ENCODE measurements around the gene SLC25A25. TPM values are rescaled to one million over a fixed set of nuclear protein-coding genes. Genes with fewer than 3 reads are reported as not detected.

Gene SLC25A25
- total RNA-seq, 1 experiment from 2014 or later: 15.5 TPM

DNA sequence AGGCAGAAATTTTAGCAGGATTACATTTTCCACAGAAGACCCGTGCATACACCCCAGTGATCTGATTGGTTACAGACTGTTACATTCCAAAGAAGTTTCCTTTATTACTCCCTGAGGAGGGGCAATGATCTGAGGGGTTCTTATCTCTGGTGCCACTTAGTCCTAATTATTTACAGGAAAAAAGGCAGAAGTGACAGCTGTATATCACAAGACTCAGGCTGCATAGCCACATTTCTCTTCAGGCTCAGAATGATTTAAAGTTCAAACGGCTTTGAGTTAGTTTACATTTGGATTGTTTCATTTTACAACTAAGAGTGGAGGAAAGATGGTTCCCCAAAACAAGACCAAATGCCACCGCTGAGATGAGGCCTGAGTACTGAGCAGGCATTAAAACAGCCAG lies 18.2 kb upstream of the SLC25A25 start:
- no peak for DNase-seq (ENCODE audit: extremely low read depth, low read depth)

- no peak for DNase-seq (ENCODE audit: extremely low read depth, low read depth)
Observed at GRCh38 chr9:128051932-128052709, 15.9 kb upstream of the SLC25A25 start.

GRCh38 chr9:128053560-128053959 lies 14.5 kb upstream of the SLC25A25 start:
- DNase-seq (ENCODE audit: extremely low read depth, low read depth): no peak

- no peak for DNase-seq (ENCODE audit: extremely low read depth, low read depth)
Observed at GRCh38 chr9:128054087-128054486, 13.9 kb upstream of the SLC25A25 start.

GRCh38 chr9:128055344-128056040 lies 12.5 kb upstream of the SLC25A25 start:
- DNase-seq (ENCODE audit: extremely low read depth, low read depth): no peak

- DNase-seq (ENCODE audit: extremely low read depth, low read depth): no peak
Observed at GRCh38 chr9:128056086-128056485, 11.9 kb upstream of the SLC25A25 start.

DNA sequence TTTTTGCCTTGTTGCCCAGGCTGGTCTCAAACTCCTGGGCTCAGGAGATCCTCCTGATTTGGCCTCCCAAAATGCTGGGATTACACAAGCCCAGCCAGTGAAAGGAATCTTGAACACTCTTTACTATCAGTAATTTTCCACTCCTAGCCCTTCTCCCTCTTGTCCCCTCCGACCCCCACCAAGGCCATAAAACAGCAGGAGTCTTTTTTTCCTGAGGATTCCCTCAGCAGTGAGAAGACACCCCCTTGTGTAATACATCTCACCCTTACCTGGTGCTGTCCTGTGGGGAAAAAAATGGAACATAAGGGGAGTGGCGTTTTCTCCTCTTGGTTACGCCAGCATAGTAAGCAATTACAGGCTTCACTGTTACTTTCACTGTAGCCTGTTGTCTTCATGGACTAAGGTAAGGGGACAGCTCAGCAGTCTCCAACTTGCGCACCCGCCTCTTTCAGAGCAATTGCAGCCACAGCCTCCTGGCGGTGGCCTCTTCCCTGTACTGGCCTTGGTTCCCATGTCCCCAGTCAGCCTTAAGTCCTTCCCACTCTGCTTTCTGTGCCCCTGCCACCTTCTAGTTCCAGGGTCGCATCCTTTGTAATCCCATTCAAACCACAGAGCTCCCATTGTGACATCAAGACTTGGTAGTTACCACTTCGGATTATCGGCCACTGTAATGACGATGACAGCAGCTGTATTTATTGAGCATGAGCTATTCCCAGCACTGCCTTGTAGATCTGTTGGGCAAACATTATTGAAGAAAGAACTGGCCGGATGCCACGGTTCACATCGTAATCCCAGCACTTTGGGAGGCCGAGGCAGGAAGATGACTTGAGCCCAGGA lies 10.9 kb upstream of the SLC25A25 start:
- DNase-seq (ENCODE audit: extremely low read depth, low read depth): no peak

- no peak for DNase-seq (ENCODE audit: extremely low read depth, low read depth)
Observed at GRCh38 chr9:128057724-128058409, 10.2 kb upstream of the SLC25A25 start.

- no peak for DNase-seq (ENCODE audit: extremely low read depth, low read depth)
Observed at GRCh38 chr9:128059365-128059983, 8.6 kb upstream of the SLC25A25 start.

DNA sequence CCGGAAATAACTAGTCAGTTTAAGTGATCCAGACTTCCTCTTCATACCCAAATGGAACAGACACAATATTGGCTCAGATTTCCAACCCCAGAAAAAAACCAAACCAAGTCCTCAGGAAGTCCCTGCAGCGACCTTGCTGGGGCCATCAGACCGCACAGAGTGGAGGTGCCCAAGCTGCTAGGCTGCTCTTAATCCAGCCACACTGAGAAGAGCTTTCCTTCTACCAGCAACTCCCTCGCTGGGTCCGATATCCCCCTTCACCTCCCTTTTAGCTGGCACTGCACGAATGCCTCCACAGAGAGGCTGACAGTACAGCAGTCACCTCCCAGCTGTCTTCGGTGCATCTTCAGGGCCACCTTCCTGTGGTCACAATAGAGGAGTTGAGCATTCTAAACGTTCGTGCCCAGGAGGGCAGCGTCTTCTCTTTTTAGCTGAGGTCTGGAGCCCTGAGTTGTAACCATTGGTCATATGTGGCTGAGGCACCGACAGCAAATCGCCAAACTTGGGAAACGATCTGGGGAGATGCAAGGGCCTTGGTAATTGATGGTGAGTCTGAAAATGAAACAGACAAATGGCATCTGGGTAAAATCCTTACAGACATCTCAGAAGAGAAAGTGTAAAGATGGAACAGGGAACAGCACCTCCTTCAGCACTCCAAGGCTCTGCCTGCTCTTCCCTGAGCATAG lies 6.6 kb upstream of the SLC25A25 start:
- no peak for DNase-seq (ENCODE audit: extremely low read depth, low read depth)

DNA sequence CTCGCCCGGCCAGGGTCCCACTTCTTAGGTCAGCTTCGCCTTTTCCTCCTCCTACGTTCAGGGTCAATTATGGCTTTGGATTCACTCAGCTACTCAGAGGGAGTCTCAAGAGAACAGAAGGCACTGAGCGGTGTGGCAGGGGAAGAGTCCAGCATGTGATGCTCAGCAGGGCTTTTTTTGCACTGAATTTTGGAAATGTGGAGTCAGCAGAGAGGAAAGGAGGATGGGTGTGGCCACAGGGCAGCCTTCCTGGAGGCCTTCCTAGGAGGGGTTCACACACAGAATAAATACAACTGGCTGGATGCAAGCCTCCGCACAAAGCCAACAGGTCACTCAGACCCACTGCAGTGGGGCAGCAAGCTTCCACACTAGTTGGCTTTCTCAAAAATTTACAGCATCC lies 5.8 kb upstream of the SLC25A25 start:
- no peak for DNase-seq (ENCODE audit: extremely low read depth, low read depth)

DNA sequence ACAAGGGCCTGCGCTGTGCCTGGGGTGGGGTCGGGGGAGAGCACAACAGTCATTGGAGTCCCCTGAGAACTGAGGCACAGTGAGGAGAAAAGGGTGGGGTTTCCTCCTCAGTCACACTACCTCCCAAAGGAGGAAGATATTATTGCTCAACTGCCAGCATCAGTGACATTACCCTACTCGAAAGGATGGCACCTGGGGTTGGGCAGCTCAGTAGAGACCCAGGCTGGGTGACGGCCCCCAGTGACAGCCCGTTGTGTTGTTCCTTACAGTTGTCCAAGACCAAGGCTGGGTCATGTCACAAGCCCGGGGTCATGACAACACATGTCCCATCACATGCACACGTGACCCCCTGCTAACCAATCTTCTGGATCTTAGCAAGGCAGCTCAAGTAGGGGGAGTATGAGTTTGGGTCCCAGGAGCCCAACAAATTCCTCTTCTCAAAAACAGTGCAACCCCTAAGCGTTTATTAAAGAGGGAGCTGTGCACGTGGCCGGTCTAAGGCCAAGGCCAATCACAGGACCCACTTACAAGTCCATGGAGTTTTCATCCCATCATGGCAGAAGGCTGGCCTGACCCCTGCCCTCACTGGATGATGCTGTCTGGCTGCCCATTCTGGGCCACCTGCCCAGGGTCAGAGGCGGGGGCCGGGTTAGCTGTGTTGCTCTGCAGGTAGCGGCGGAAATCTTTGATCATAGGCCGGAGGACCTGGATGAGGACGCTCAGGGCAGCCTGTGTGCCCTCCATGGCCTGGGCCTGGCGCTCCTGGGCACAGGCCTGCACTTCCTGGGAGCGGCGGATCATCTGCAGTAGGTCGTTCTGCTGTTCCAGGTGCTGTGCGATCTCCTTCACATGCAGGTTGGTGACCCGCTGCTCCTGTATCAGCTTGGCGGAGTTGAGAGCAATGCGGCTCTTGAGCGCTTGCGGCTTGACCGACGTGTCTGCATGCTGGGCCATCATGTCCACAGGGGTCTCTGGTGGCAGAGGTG lies 4.9 kb upstream of the SLC25A25 start:
- no peak for DNase-seq (ENCODE audit: extremely low read depth, low read depth)

DNA sequence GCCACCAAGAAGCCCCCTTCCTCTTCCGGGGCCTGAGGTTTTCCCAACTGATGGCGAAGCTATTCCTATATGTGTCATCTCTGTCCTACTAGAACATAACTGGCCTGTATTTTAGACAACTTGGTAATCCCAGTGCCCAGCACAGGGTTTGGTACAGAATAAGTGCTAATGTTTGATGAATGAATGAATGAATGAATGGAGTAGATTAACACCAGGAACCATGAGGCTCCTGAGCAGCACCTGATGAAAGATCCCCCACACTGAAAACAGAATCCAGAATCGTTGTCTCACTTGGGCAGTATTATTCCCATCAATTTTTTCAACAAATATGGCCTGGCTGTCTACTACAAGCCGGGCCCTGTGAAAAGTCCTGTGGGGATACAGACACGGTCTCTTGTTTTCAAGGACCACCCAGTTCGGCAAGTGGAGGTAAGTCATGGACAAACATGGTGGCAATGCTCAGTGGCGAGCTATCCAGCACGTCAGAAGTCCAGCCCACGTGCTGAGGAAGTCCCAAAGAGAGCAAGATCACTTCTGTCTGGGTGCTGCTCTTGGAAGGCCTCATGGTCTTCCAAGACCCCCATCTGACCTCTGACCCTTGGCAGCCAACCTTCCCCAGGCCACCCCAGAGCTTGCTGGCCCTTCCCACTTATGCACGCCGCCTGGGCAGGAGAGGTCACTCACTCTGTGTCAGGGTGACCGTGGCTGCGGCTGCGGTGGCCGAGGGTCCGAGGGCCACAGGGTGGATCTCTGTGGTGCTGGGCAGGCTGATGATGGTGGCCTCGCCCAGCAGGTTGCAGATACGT lies 1.9 kb upstream of the SLC25A25 start:
- no peak for DNase-seq (ENCODE audit: extremely low read depth, low read depth)

GRCh38 chr9:128066713-128067644 lies 1.1 kb upstream of the SLC25A25 start, which contains the start of gene NAIF1:
Gene NAIF1 (minus strand): TSS chr9:128067320. CDS start chr9:128067101, 219 bp downstream.
- DNase-seq (ENCODE audit: extremely low read depth, low read depth): peak; percentile 99

GRCh38 chr9:128068386-128069205 lies 564 bp downstream of the SLC25A25 start:
- DNase-seq (ENCODE audit: extremely low read depth, low read depth): no peak

GRCh38 chr9:128070874-128071273 lies 2.8 kb downstream of the SLC25A25 start:
- DNase-seq (ENCODE audit: extremely low read depth, low read depth): no peak

All from NCI-H460 (cell line).